Hematopoietic multipotent progenitor cell treated with erythropoietin and hydrocortisone succinate and interleukin-3 and kit ligand, for 17 days (in vitro differentiated cells): Measurements from ENCODE around the gene ZDHHC20.

ENCODE experiments used
- DNase-seq: peaks from one replicate; pipeline ENCODE4 v3.0.0-alpha.2; 2015; ENCODE audit warnings: low spot score

Gene ZDHHC20

GRCh38 chr13:21326155-21327031 lies 132.7 kb downstream of the ZDHHC20 start:
- DNase-seq = no peak

GRCh38 chr13:21324803-21325202 lies 134.3 kb downstream of the ZDHHC20 start:
- no peak for DNase-seq

- no peak for DNase-seq
Measured at GRCh38 chr13:21322988-21323387, 136.1 kb downstream of the ZDHHC20 start.
